H9 (cell line): ENCODE measurements around the gene ZBTB43. TPM values are rescaled to one million over a fixed set of nuclear protein-coding genes. Genes with fewer than 3 reads are reported as not detected.

ENCODE experiments used
- DNase-seq: peaks from one replicate; pipeline ENCODE4 v3.0.0-alpha.2; 2017
- H2AFZ ChIP-seq: one replicate; pipeline ENCODE4 v1.6.1; 2013; ENCODE audit warnings: mild to moderate bottlenecking, low read length, control low read depth, moderate library complexity
- H2AK5ac ChIP-seq: 2 replicates; pipeline ENCODE4 v1.6.1; 2013; ENCODE audit warnings: low read length, control low read depth, mixed read lengths; ENCODE audit not compliant: insufficient read length
- H2BK120ac ChIP-seq: one replicate; pipeline ENCODE4 v1.6.1; 2013; ENCODE audit warnings: low read depth, mild to moderate bottlenecking, low read length, control low read depth, inconsistent platforms; ENCODE audit not compliant: poor library complexity, severe bottlenecking
- H2BK12ac ChIP-seq: 2 replicates; pipeline ENCODE4 v1.6.1; 2013; ENCODE audit warnings: low read length, control low read depth, mixed read lengths, low read depth; ENCODE audit not compliant: insufficient read length
- H2BK15ac ChIP-seq: 2 replicates; pipeline ENCODE4 v1.6.1; 2013; ENCODE audit warnings: low read depth, low read length, control low read depth
- H2BK20ac ChIP-seq: one replicate; pipeline ENCODE4 v1.6.1; 2013; ENCODE audit warnings: low read depth, mild to moderate bottlenecking, low read length, control low read depth, inconsistent platforms; ENCODE audit not compliant: poor library complexity, severe bottlenecking
- H2BK5ac ChIP-seq: 2 replicates; pipeline ENCODE4 v1.6.1; 2013; ENCODE audit warnings: low read length, control low read depth, mixed read lengths; ENCODE audit not compliant: insufficient read length
- H3K14ac ChIP-seq: 2 replicates; pipeline ENCODE4 v1.6.1; 2013; ENCODE audit warnings: low read length, control low read depth; ENCODE audit not compliant: insufficient read depth
- H3K18ac ChIP-seq: 2 replicates; pipeline ENCODE4 v1.6.1; 2013; ENCODE audit warnings: low read depth, mild to moderate bottlenecking, mixed read lengths, low read length, control low read depth; ENCODE audit not compliant: insufficient read length
- H3K23ac ChIP-seq: 2 replicates; pipeline ENCODE4 v1.6.1; 2013; ENCODE audit warnings: low read length, control low read depth, mixed read lengths, low read depth; ENCODE audit not compliant: insufficient read length
- H3K23me2 ChIP-seq: 2 replicates; pipeline ENCODE4 v1.6.1; 2013; ENCODE audit warnings: low read depth, mild to moderate bottlenecking, mixed read lengths, low read length, control low read depth; ENCODE audit not compliant: insufficient read length, poor library complexity, severe bottlenecking
- H3K27ac ChIP-seq: 2 replicates; pipeline ENCODE4 v1.5.1; 2013; ENCODE audit warnings: low read length, control low read depth, mixed read lengths, low read depth; ENCODE audit not compliant: insufficient read length
- H3K27me3 ChIP-seq: 2 replicates; pipeline ENCODE4 v1.6.1; 2013; ENCODE audit warnings: low read length, control low read depth, inconsistent platforms; ENCODE audit not compliant: insufficient read depth
- H3K4ac ChIP-seq: 2 replicates; pipeline ENCODE4 v1.6.1; 2013; ENCODE audit warnings: low read depth, mild to moderate bottlenecking, control low read depth, inconsistent platforms, low read length, moderate library complexity
- H3K4me1 ChIP-seq: 2 replicates; pipeline ENCODE4 v1.6.1; 2013; ENCODE audit warnings: low read length, control low read depth, inconsistent platforms; ENCODE audit not compliant: insufficient read depth
- H3K4me2 ChIP-seq: 2 replicates; pipeline ENCODE4 v1.6.1; 2013; ENCODE audit warnings: low read length, control low read depth, mixed read lengths; ENCODE audit not compliant: insufficient read length, insufficient read depth
- H3K56ac ChIP-seq: 2 replicates; pipeline ENCODE4 v1.6.1; 2013; ENCODE audit warnings: low read depth, mild to moderate bottlenecking, mixed read lengths, low read length, control low read depth; ENCODE audit not compliant: insufficient read length
- H3K79me1 ChIP-seq: 2 replicates; pipeline ENCODE4 v1.6.1; 2013; ENCODE audit warnings: low read depth, mild to moderate bottlenecking, moderate library complexity, low read length, control low read depth, inconsistent platforms; ENCODE audit not compliant: insufficient read depth, poor library complexity, severe bottlenecking
- H3K79me2 ChIP-seq: 2 replicates; pipeline ENCODE4 v1.6.1; 2013; ENCODE audit warnings: low read length, control low read depth, inconsistent platforms; ENCODE audit not compliant: insufficient read depth
- H3K9ac ChIP-seq: 2 replicates; pipeline ENCODE4 v1.6.1; 2013; ENCODE audit warnings: low read length, control low read depth, mixed read lengths; ENCODE audit not compliant: insufficient read length; ENCODE audit errors: extremely low read depth
- H3K9me3 ChIP-seq: one replicate; pipeline ENCODE4 v1.6.1; 2013; ENCODE audit warnings: low read depth, low read length, inconsistent platforms; ENCODE audit not compliant: control insufficient read depth
- H3T11ph ChIP-seq: one replicate; pipeline ENCODE4 v1.6.1; 2013; ENCODE audit warnings: mild to moderate bottlenecking, low read length, control low read depth, inconsistent platforms
- H4K20me1 ChIP-seq: one replicate; pipeline ENCODE4 v1.6.1; 2013; ENCODE audit not compliant: control insufficient read depth, insufficient read length, insufficient read depth
- H4K5ac ChIP-seq: 2 replicates; pipeline ENCODE4 v1.6.1; 2013; ENCODE audit warnings: low read depth, mild to moderate bottlenecking, mixed read lengths, low read length, control low read depth; ENCODE audit not compliant: insufficient read length
- H4K8ac ChIP-seq: replicated peaks from 2 replicates; pipeline ENCODE4 v1.6.1; 2013; ENCODE audit warnings: low read length, control low read depth, mixed read lengths, low read depth; ENCODE audit not compliant: insufficient read length
- H4K91ac ChIP-seq: 2 replicates; pipeline ENCODE4 v1.6.1; 2013; ENCODE audit warnings: low read depth, mild to moderate bottlenecking, moderate library complexity, mixed read lengths, low read length, control low read depth; ENCODE audit not compliant: insufficient read length
- H3K27ac Mint-ChIP-seq, 3 experiments: 2 replicates in 2 of 3; 3 replicates in 1 of 3; pipeline ENCODE4 v1.8.0; 2020 to 2021; ENCODE audit warnings: mixed read lengths in 3 of 3, mild to moderate bottlenecking in 1 of 3, moderate library complexity in 1 of 3
- H3K27me3 Mint-ChIP-seq: 2 replicates; pipeline ENCODE4 v1.8.0; 2021; ENCODE audit warnings: low read depth, mild to moderate bottlenecking, moderate library complexity, mixed read lengths
- H3K36me3 Mint-ChIP-seq, 3 experiments: 2 replicates in 2 of 3; 3 replicates in 1 of 3; pipeline ENCODE4 v1.8.0; 2020 to 2021; ENCODE audit warnings: low read depth in 3 of 3, mixed read lengths in 3 of 3; ENCODE audit not compliant: insufficient read depth in 1 of 3
- H3K4me1 Mint-ChIP-seq, 2 experiments: 2 replicates each; pipeline ENCODE4 v1.8.0; 2020; ENCODE audit warnings: mixed read lengths in 2 of 2
- H3K4me3 Mint-ChIP-seq, 2 experiments: 2 replicates in 1 of 2; 3 replicates in 1 of 2; pipeline ENCODE4 v1.8.0; 2020 to 2021; ENCODE audit warnings: mild to moderate bottlenecking in 2 of 2, mixed read lengths in 2 of 2, moderate library complexity in 1 of 2
- H3K9me3 Mint-ChIP-seq, 2 experiments: 2 replicates in 1 of 2; 3 replicates in 1 of 2; pipeline ENCODE4 v1.8.0; 2020; ENCODE audit warnings: mild to moderate bottlenecking in 2 of 2, mixed read lengths in 2 of 2, moderate library complexity in 1 of 2
- WGBS: extraction: QIAGEN DNeasy Blood & Tissue Kit; methylation state at CpG from one replicate; pipeline ENCODE4 v1.1.7; 2013; ENCODE audit warnings: missing lambda C conversion rate, low lambda C conversion rate, mixed read lengths; ENCODE audit not compliant: insufficient read length; ENCODE audit errors: extremely low coverage; 5-methylcytosine and 5-hydroxymethylcytosine counted together
- total RNA-seq: library from RNA; stranded (reverse); gene quantifications from 2 replicates; pipeline ENCODE4 v1.2.1, GENCODE V29; 2021
- TF ChIP-seq, protein P1 (sequence below): fragments of 200-600 bp; sonication (generic); conservative IDR thresholded peaks from 3 replicates; pipeline ENCODE4 v1.8.0; 2021; ENCODE audit warnings: antibody characterized with exemption, mild to moderate bottlenecking

ZBTB43 gene
- total RNA-seq, 1 experiment from 2014 or later: 15.7 TPM

DNA sequence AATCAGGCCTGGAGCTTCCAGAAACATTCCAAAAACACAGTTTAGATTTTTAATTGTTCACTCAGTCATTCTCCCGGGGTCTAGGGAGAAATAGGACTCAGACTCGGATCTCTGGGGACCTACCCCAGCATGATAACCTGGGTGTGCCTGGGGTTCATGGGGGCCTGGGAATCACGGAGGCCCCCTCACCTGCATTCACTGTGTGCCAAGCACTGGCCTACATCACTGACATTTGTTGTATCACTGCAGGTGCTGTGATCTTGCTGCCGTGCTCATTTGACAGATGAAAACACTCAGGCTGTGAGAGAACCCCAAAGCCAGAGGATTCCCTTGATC is 22.8 kb upstream of the ZBTB43 start:
- no peaks in the 10 kb centered on the region for H3K23me2 ChIP-seq
- H3K18ac ChIP-seq: no peak overlapping the region
- WGBS: no CpG with 5 or more reads among the region's 4 CpGs
- no peak overlapping the region for H2BK120ac ChIP-seq
- no peak overlapping the region for H2BK5ac ChIP-seq
- no peak overlapping the region for H3K27ac ChIP-seq
- no peak overlapping the region for H3K4me2 ChIP-seq
- Mint-ChIP-seq H3K9me3 (no peaks in the 10 kb centered on the region), H3K4me3 (no peak overlapping the region), H3K4me1 (peaks cover 0 to 11% of the 10 kb centered on the region in 2 experiments; a peak in 3 of 4 replicates), H3K27ac (no peak overlapping the region), H3K36me3 (no peaks in the 10 kb centered on the region), H3K27me3 (peaks cover 38% of the 10 kb centered on the region)
- no peak overlapping the region for H4K8ac ChIP-seq
- no peaks in the 10 kb centered on the region for H4K20me1 ChIP-seq
- H3K9ac ChIP-seq: no peak overlapping the region
- H3K9me3 ChIP-seq: no peaks in the 10 kb centered on the region
- no peak overlapping the region for H4K5ac ChIP-seq
- no peak for DNase-seq
- no peak overlapping the region for H3K23ac ChIP-seq
- no peak overlapping the region for H3T11ph ChIP-seq
- no peak overlapping the region for H3K14ac ChIP-seq
- H3K56ac ChIP-seq: no peak overlapping the region
- no peak overlapping the region for H3K4ac ChIP-seq
- no peak overlapping the region for H2BK15ac ChIP-seq
- no peak overlapping the region for H2AFZ ChIP-seq
- TF ChIP-seq, protein P1, sequence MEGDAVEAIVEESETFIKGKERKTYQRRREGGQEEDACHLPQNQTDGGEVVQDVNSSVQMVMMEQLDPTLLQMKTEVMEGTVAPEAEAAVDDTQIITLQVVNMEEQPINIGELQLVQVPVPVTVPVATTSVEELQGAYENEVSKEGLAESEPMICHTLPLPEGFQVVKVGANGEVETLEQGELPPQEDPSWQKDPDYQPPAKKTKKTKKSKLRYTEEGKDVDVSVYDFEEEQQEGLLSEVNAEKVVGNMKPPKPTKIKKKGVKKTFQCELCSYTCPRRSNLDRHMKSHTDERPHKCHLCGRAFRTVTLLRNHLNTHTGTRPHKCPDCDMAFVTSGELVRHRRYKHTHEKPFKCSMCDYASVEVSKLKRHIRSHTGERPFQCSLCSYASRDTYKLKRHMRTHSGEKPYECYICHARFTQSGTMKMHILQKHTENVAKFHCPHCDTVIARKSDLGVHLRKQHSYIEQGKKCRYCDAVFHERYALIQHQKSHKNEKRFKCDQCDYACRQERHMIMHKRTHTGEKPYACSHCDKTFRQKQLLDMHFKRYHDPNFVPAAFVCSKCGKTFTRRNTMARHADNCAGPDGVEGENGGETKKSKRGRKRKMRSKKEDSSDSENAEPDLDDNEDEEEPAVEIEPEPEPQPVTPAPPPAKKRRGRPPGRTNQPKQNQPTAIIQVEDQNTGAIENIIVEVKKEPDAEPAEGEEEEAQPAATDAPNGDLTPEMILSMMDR: peak; percentile 7; the same call in 1 of the 3 replicates
- no peak overlapping the region for H2BK12ac ChIP-seq
- H4K91ac ChIP-seq: no peak overlapping the region
- H2AK5ac ChIP-seq: no peak overlapping the region
- no peak overlapping the region for H2BK20ac ChIP-seq
- H3K79me1 ChIP-seq: no peaks in the 10 kb centered on the region
- no peaks in the 10 kb centered on the region for H3K4me1 ChIP-seq
- no peaks in the 10 kb centered on the region for H3K79me2 ChIP-seq
- H3K27me3 ChIP-seq: no peaks in the 10 kb centered on the region
